GM12873 (cell line): Measurements from ENCODE around the gene RIPPLY3.

ENCODE experiments used
- CTCF ChIP-seq: IDR thresholded peaks from 2 replicates; pipeline ENCODE4 v1.5.1; 2012; ENCODE audit warnings: low read depth, mild to moderate bottlenecking, moderate library complexity, low read length, control low read depth; ENCODE audit not compliant: insufficient read depth; ENCODE audit errors: missing control alignments

Gene RIPPLY3

GRCh38 chr21:37006486-37007291 lies at the start of gene RIPPLY3:
RIPPLY3 (plus strand) TSS chr21:37006702; CDS start chr21:37006773, 71 bp downstream.
- no peak for TF ChIP-seq CTCF

- TF ChIP-seq CTCF: no peak
Observed at GRCh38 chr21:36959020-36959835, 47.3 kb upstream of the RIPPLY3 start.

- TF ChIP-seq CTCF: no peak
Observed at GRCh38 chr21:36960676-36961284, 45.7 kb upstream of the RIPPLY3 start.

- no peak for TF ChIP-seq CTCF
Observed at GRCh38 chr21:36962098-36962780, 44.3 kb upstream of the RIPPLY3 start.

- no peak for TF ChIP-seq CTCF
Observed at GRCh38 chr21:36964398-36964797, 42.1 kb upstream of the RIPPLY3 start.

- no peak for TF ChIP-seq CTCF
Observed at GRCh38 chr21:36964827-36965719, 41.4 kb upstream of the RIPPLY3 start.
